ENCODE data around the gene TTC28.

TTC28 gene

GRCh38 chr22:28254396-28254795 lies 425.2 kb downstream of the TTC28 start:
- DNase-seq: no peak

- DNase-seq: no peak
These were observed 427.1 kb downstream of the TTC28 start for GRCh38 chr22:28252539-28252938.

- no peak for DNase-seq
These were observed 429.5 kb downstream of the TTC28 start for GRCh38 chr22:28250036-28250695.

GRCh38 chr22:28249402-28249801 lies 430.2 kb downstream of the TTC28 start:
- DNase-seq: no peak

- DNase-seq: no peak
These were observed 431.8 kb downstream of the TTC28 start for GRCh38 chr22:28247667-28248363.

- no peak for DNase-seq
These were observed 432.5 kb downstream of the TTC28 start for GRCh38 chr22:28247136-28247535.

GRCh38 chr22:28246397-28246796 lies 433.2 kb downstream of the TTC28 start:
- DNase-seq: no peak

- no peak for DNase-seq
These were observed 433.9 kb downstream of the TTC28 start for GRCh38 chr22:28245579-28246224.

GRCh38 chr22:28244757-28245156 lies 434.9 kb downstream of the TTC28 start:
- no peak for DNase-seq

GRCh38 chr22:28243539-28243938 lies 436.1 kb downstream of the TTC28 start:
- no peak for DNase-seq

- DNase-seq: no peak
These were observed 437.9 kb downstream of the TTC28 start for GRCh38 chr22:28241656-28242290.

- DNase-seq: no peak
These were observed 439.7 kb downstream of the TTC28 start for GRCh38 chr22:28239941-28240340.

GRCh38 chr22:28237783-28238182 lies 441.9 kb downstream of the TTC28 start:
- DNase-seq: no peak

- no peak for DNase-seq
These were observed 442.5 kb downstream of the TTC28 start for GRCh38 chr22:28237112-28237511.

- DNase-seq: no peak
These were observed 447.4 kb downstream of the TTC28 start for GRCh38 chr22:28232204-28232603.

GRCh38 chr22:28231441-28231840 lies 448.2 kb downstream of the TTC28 start:
- no peak for DNase-seq

- no peak for DNase-seq
These were observed 449.0 kb downstream of the TTC28 start for GRCh38 chr22:28230671-28231070.

- DNase-seq: no peak
These were observed 449.8 kb downstream of the TTC28 start for GRCh38 chr22:28229566-28230485.

GRCh38 chr22:28223826-28224225 lies 455.8 kb downstream of the TTC28 start:
- DNase-seq: no peak

- DNase-seq: no peak
These were observed 456.5 kb downstream of the TTC28 start for GRCh38 chr22:28222976-28223745.

GRCh38 chr22:28222571-28222970 lies 457.1 kb downstream of the TTC28 start:
- DNase-seq: no peak

GRCh38 chr22:28222052-28222451 lies 457.6 kb downstream of the TTC28 start:
- no peak for DNase-seq

Data from NCI-H1105 (cell line).